ENCODE data around the gene DHRS1.

Gene DHRS1

GRCh38 chr14:24308342-24309124, 9.0 kb upstream of the DHRS1 start:
- no peak for DNase-seq

- DNase-seq: peak; percentile 52
These were observed 8.2 kb upstream of the DHRS1 start, which contains the start of gene CIDEB for GRCh38 chr14:24307575-24308341. Gene CIDEB, minus strand, starts transcription at chr14:24307977. Its CDS starts 119 bp downstream, at chr14:24307858.

GRCh38 chr14:24307156-24307574, 7.6 kb upstream of the DHRS1 start:
- no peak for DNase-seq

GRCh38 chr14:24304019-24304387, 4.4 kb upstream of the DHRS1 start:
- no peak for DNase-seq

GRCh38 chr14:24300326-24300980, 873 bp upstream of the DHRS1 start:
- no peak for DNase-seq

- peak; percentile 44 for DNase-seq
These were observed 707 bp downstream of the DHRS1 start for GRCh38 chr14:24298892-24299254.

GRCh38 chr14:24297190-24297964, 2.2 kb downstream of the DHRS1 start:
- DNase-seq: peak; percentile 25

- peak; percentile 94 for DNase-seq
These were observed 3.0 kb downstream of the DHRS1 start for GRCh38 chr14:24296341-24297157.

- DNase-seq: no peak
These were observed 6.1 kb downstream of the DHRS1 start for GRCh38 chr14:24293525-24293924.

GRCh38 chr14:24292118-24292807, 7.3 kb downstream of the DHRS1 start:
- DNase-seq: no peak

- no peak for DNase-seq
These were observed 8.0 kb downstream of the DHRS1 start for GRCh38 chr14:24291446-24292117.

- no peak for DNase-seq
These were observed 8.8 kb downstream of the DHRS1 start for GRCh38 chr14:24290746-24291145.

GRCh38 chr14:24289649-24290280, 9.8 kb downstream of the DHRS1 start:
- no peak for DNase-seq

GRCh38 chr14:24286996-24287395, 12.6 kb downstream of the DHRS1 start:
- no peak for DNase-seq

GRCh38 chr14:24285351-24285750, 14.2 kb downstream of the DHRS1 start:
- DNase-seq: no peak

GRCh38 chr14:24284501-24285035, 15.0 kb downstream of the DHRS1 start:
- no peak for DNase-seq

- no peak for DNase-seq
These were observed 15.7 kb downstream of the DHRS1 start for GRCh38 chr14:24283796-24284460.

GRCh38 chr14:24282736-24283135, 16.8 kb downstream of the DHRS1 start:
- DNase-seq: no peak

- no peak for DNase-seq
These were observed 17.9 kb downstream of the DHRS1 start for GRCh38 chr14:24281636-24282035.

Measured in fibroblast of upper back skin (primary cell).